SKM-1 (cell line): Measurements from ENCODE around the gene TRAIP.
"Not testable (repeated sequence)": the region's sequence is repeated elsewhere in the genome, so short reads cannot be mapped to it uniquely, and the experiment has no call there.

Experiments used
- DNase-seq: peaks from one replicate; lab custom pipeline; 2025; ENCODE audit not compliant: unreplicated experiment; lab: John Stamatoyannopoulos, UW

TRAIP gene

GRCh38 chr3:49831341-49831740 is 25.0 kb downstream of the TRAIP start:
- no peak for DNase-seq

- DNase-seq, result no peak
Observed at GRCh38 chr3:49826016-49826415, 30.3 kb downstream of the TRAIP start.

- DNase-seq, result not testable (repeated sequence)
Observed at GRCh38 chr3:49823131-49823530, 33.2 kb downstream of the TRAIP start.

- no peak for DNase-seq
Observed at GRCh38 chr3:49813497-49814174, 42.7 kb downstream of the TRAIP start, which contains the start of gene UBA7. Gene UBA7, minus strand, starts transcription at chr3:49813953. Its CDS starts 166 bp downstream, at chr3:49813787.

- no peak for DNase-seq
Observed at GRCh38 chr3:49812916-49813496, 43.4 kb downstream of the TRAIP start.

- DNase-seq, result no peak
Observed at GRCh38 chr3:49807431-49808114, 48.8 kb downstream of the TRAIP start.

- DNase-seq, result no peak
Observed at GRCh38 chr3:49806850-49807249, 49.5 kb downstream of the TRAIP start.

GRCh38 chr3:49805897-49806701 is 50.3 kb downstream of the TRAIP start:
- peak; percentile 62 for DNase-seq

- DNase-seq, result peak; percentile 65
Observed at GRCh38 chr3:49805367-49805782, 51.0 kb downstream of the TRAIP start.

- DNase-seq, result no peak
Observed at GRCh38 chr3:49804141-49805041, 52.0 kb downstream of the TRAIP start.

- DNase-seq, result no peak
Observed at GRCh38 chr3:49803465-49804140, 52.8 kb downstream of the TRAIP start.

GRCh38 chr3:49802719-49803464 is 53.5 kb downstream of the TRAIP start, which contains the start of gene INKA1:
Gene INKA1, plus strand, starts transcription at chr3:49803261. Its CDS starts 132 bp downstream, at chr3:49803393.
- DNase-seq, result peak; percentile 52

- no peak for DNase-seq
Observed at GRCh38 chr3:49801160-49801559, 55.2 kb downstream of the TRAIP start.

GRCh38 chr3:49799761-49800160 is 56.6 kb downstream of the TRAIP start, which contains the start of gene CDHR4:
Gene CDHR4, minus strand, starts transcription at chr3:49799873. Its CDS starts 61 bp downstream, at chr3:49799812.
- DNase-seq, result no peak

GRCh38 chr3:49799105-49799504 is 57.3 kb downstream of the TRAIP start:
- DNase-seq, result no peak

GRCh38 chr3:49794926-49795905 is 61.1 kb downstream of the TRAIP start:
- no peak for DNase-seq

GRCh38 chr3:49794431-49794830 is 61.9 kb downstream of the TRAIP start:
- DNase-seq, result no peak
